Measurements from ENCODE around the gene PSTPIP1. TPM values are rescaled to one million over a fixed set of nuclear protein-coding genes. Genes with fewer than 3 reads are reported as not detected.
A peak's percentile ranks its signal among the peaks of the same experiment; 100 is the strongest.

The PSTPIP1 gene
- total RNA-seq, 3 donors from 2014 or later (not counting 1 experiment from before 2014, with no cell fraction given), result 218 to 316 (median 228) TPM

GRCh38 chr15:77038312-77039216 is 43.6 kb downstream of the PSTPIP1 start:
- H3K27ac Mint-ChIP-seq, result peak overlapping the region; percentile 67 to 97
- intact Hi-C loops (cut with micrococcal nuclease), result no loop called here
- H3K4me3 Mint-ChIP-seq, result no peak overlapping the region
- H3K9me3 Mint-ChIP-seq, result no peaks in the 10 kb centered on the region
- TF ChIP-seq, protein P1, sequence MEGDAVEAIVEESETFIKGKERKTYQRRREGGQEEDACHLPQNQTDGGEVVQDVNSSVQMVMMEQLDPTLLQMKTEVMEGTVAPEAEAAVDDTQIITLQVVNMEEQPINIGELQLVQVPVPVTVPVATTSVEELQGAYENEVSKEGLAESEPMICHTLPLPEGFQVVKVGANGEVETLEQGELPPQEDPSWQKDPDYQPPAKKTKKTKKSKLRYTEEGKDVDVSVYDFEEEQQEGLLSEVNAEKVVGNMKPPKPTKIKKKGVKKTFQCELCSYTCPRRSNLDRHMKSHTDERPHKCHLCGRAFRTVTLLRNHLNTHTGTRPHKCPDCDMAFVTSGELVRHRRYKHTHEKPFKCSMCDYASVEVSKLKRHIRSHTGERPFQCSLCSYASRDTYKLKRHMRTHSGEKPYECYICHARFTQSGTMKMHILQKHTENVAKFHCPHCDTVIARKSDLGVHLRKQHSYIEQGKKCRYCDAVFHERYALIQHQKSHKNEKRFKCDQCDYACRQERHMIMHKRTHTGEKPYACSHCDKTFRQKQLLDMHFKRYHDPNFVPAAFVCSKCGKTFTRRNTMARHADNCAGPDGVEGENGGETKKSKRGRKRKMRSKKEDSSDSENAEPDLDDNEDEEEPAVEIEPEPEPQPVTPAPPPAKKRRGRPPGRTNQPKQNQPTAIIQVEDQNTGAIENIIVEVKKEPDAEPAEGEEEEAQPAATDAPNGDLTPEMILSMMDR (IDR thresholded peaks at IDR 0.05), result no peak
- Histone ChIP-seq H3K27me3 (ENCODE audit: control insufficient read depth, insufficient read depth, low read length) (no peaks in the 10 kb centered on the region), H3K27ac (ENCODE audit: low read length) (no peak overlapping the region), H3K4me1 (ENCODE audit: control insufficient read depth, insufficient read depth, low read length) (peaks cover 11% of the 10 kb centered on the region), H3K9me3 (ENCODE audit: control insufficient read depth, insufficient read depth, low read length) (peaks cover 23% of the 10 kb centered on the region), H3K4me3 (ENCODE audit: low read length) (no peak overlapping the region), H3K36me3 (ENCODE audit: control insufficient read depth, insufficient read depth, low read length) (peaks cover 38% of the 10 kb centered on the region)
- peaks cover 28 to 67% of the 10 kb centered on the region in 2 donors for H3K4me1 Mint-ChIP-seq
- WGBS (ENCODE audit: insufficient coverage), result 95% methylated on average over 6 of the region's 10 CpGs
- ATAC-seq (peak; percentile 48 to 88 (median 58)), DNase-seq (no peak)
- peaks cover 4% of the 10 kb centered on the region for H3K36me3 Mint-ChIP-seq
- no peaks in the 10 kb centered on the region for H3K27me3 Mint-ChIP-seq (ENCODE audit: low read depth in 2 of 2)

DNA sequence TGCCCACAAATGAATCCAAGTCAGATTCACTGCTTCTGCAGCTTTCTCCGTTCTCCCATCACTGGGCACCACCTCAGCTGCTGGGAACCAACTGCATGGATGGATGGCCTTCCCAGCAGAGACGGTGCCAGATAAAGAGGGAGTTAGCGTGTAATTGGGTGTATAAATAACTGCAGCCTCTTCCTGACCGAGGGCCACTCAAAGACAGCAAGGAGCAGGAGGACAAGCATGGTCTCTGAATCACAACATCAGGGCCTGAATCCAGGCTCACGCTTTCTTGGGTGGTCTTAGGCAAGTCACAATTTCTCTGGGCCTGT is 44.2 kb downstream of the PSTPIP1 start:
- no peaks in the 10 kb centered on the region for H3K9me3 Mint-ChIP-seq
- Histone ChIP-seq H3K36me3 (ENCODE audit: control insufficient read depth, insufficient read depth, low read length) (peaks cover 37% of the 10 kb centered on the region), H3K27me3 (ENCODE audit: control insufficient read depth, insufficient read depth, low read length) (no peaks in the 10 kb centered on the region), H3K4me3 (ENCODE audit: low read length) (no peak overlapping the region), H3K27ac (ENCODE audit: low read length) (no peak overlapping the region), H3K4me1 (ENCODE audit: control insufficient read depth, insufficient read depth, low read length) (peaks cover 11% of the 10 kb centered on the region), H3K9me3 (ENCODE audit: control insufficient read depth, insufficient read depth, low read length) (peaks cover 23% of the 10 kb centered on the region)
- intact Hi-C loops (cut with micrococcal nuclease), result no loop called here
- H3K27me3 Mint-ChIP-seq (ENCODE audit: low read depth in 2 of 2), result no peaks in the 10 kb centered on the region
- DNase-seq (no peak), ATAC-seq (no peak)
- H3K4me3 Mint-ChIP-seq, result no peak overlapping the region
- peaks cover 4% of the 10 kb centered on the region for H3K36me3 Mint-ChIP-seq
- 98% methylated on average over 5 of the region's 5 CpGs for WGBS (ENCODE audit: insufficient coverage)
- H3K4me1 Mint-ChIP-seq, result peaks cover 24 to 63% of the 10 kb centered on the region in 2 donors
- TF ChIP-seq, protein P1 (IDR thresholded peaks at IDR 0.05), result no peak
- peak overlapping the region; percentile 67 to 97 for H3K27ac Mint-ChIP-seq

DNA sequence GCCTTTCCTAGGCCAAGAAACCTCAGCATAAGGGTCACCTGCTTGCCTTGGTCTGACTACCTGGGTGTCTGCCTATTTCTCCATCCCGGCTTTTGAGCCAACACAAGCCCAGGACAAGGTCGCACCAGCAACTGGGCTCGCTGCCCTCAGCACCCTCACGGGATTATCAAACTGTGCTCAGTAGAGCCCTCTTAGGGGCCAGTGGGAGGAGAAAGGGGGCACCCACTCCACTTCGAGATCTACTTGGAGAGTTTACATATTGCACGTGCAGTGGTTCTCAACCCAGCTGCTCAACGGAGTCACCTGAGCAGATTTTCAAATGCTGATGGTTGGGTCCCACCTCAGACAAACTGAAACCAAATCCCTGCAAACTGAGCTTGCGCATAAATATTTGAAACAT is 44.9 kb downstream of the PSTPIP1 start:
- Histone ChIP-seq H3K27ac (ENCODE audit: low read length) (no peak overlapping the region), H3K36me3 (ENCODE audit: control insufficient read depth, insufficient read depth, low read length) (peaks cover 39% of the 10 kb centered on the region), H3K27me3 (ENCODE audit: control insufficient read depth, insufficient read depth, low read length) (no peaks in the 10 kb centered on the region), H3K9me3 (ENCODE audit: control insufficient read depth, insufficient read depth, low read length) (peaks cover 23% of the 10 kb centered on the region), H3K4me3 (ENCODE audit: low read length) (no peak overlapping the region), H3K4me1 (ENCODE audit: control insufficient read depth, insufficient read depth, low read length) (peaks cover 8% of the 10 kb centered on the region)
- H3K27ac Mint-ChIP-seq, result peak overlapping the region; percentile 86 to 97
- no peak for ATAC-seq
- WGBS (ENCODE audit: insufficient coverage), result 96% methylated on average over 8 of the region's 8 CpGs
- TF ChIP-seq, protein P1 (IDR thresholded peaks at IDR 0.05), result no peak
- peaks cover 4% of the 10 kb centered on the region for H3K36me3 Mint-ChIP-seq
- H3K27me3 Mint-ChIP-seq (ENCODE audit: low read depth in 2 of 2), result no peaks in the 10 kb centered on the region
- DNase-seq, result no peak
- peaks cover 26 to 57% of the 10 kb centered on the region in 2 donors for H3K4me1 Mint-ChIP-seq
- H3K4me3 Mint-ChIP-seq, result no peak overlapping the region
- no peaks in the 10 kb centered on the region for H3K9me3 Mint-ChIP-seq
- intact Hi-C loops (cut with micrococcal nuclease), result loop anchor here (2.0 kb wide), 1 partner anchor 31 kb away; the partner anchor contains the start of gene TSPAN3
